HEK293T (cell line): ENCODE measurements around the gene TMEM196.

ENCODE experiments used
- ARNT ChIP-seq: fragments of 450-650 bp; IDR thresholded peaks from 2 replicates; pipeline ENCODE4 v1.6.1; 2017; ENCODE audit warnings: mild to moderate bottlenecking
- SP1 ChIP-seq: fragments of 450-650 bp; IDR thresholded peaks from 2 replicates; pipeline ENCODE4 v1.6.1; 2017
- SUZ12 ChIP-seq: fragments of 450-650 bp; IDR thresholded peaks from 2 replicates; pipeline ENCODE4 v1.6.1; 2016; ENCODE audit warnings: mild to moderate bottlenecking

DNA sequence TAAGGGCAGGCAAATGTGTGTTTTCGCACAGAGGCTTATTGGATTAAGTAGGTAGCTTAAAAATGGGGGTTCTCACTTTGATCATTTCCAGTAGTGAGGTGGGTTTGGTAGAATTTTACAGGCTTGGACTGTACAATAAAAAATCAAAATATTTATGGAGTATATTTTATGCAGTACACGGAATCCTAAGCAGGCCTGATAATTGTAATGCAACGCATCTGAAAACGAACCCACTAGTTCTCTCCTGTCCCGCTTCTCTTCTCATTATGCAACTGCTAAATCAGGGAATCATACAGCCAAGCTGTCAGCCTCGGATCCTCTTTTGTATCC, 64.2 kb downstream of the TMEM196 start:
- no peak for TF ChIP-seq SUZ12
- no peak for TF ChIP-seq SP1
- TF ChIP-seq ARNT, result no peak
